ENCODE results near the gene DOK3. TPM values are rescaled to one million over a fixed set of nuclear protein-coding genes. Genes with fewer than 3 reads are reported as not detected.
A peak's percentile ranks its signal among the peaks of the same experiment; 100 is the strongest.

Gene DOK3
- total and polyA plus RNA-seq, 2 of the 13 experiments (the other 11 are each of a cell fraction or from before 2014, with no cell fraction given) = 1.4 to 1.5 TPM

- no peak for TF ChIP-seq LRRFIP1 (CRISPR knock-in tag; conservative IDR thresholded peaks at IDR 0.05)
- TF ChIP-seq ZFP37 (CRISPR knock-in tag; IDR thresholded peaks at IDR 0.05; ENCODE audit: borderline replicate concordance) = no peak
- TF ChIP-seq ARID3A (IDR thresholded peaks at IDR 0.05; ENCODE audit: low read depth, low read length) = no peak
- TF ChIP-seq ZNF724P (CRISPR knock-in tag; IDR thresholded peaks at IDR 0.05; ENCODE audit: borderline replicate concordance) = 0 out of 2 replicates have a peak, but pooled peaks have one; percentile 23
- peak in 1 of 2 experiments; percentile 35; a peak in 2 of 4 replicates for TF ChIP-seq POLR2A (IDR thresholded peaks at IDR 0.05; ENCODE audit: insufficient read depth in 1 of 2, low read depth in 2 of 2, low read length in 2 of 2)
- no peak for TF ChIP-seq ZNF33A (CRISPR knock-in tag; IDR thresholded peaks at IDR 0.05; ENCODE audit: borderline replicate concordance)
- no peak for TF ChIP-seq TP53 (CRISPR knock-in tag; conservative IDR thresholded peaks at IDR 0.05)
- peak; percentile 82; the same call in 1 of the 2 replicates for TF ChIP-seq SP5 (CRISPR knock-in tag; IDR thresholded peaks at IDR 0.05; ENCODE audit: borderline replicate concordance, low read depth)
- TF ChIP-seq MYNN (CRISPR knock-in tag; IDR thresholded peaks at IDR 0.05; ENCODE audit: low read depth) = no peak
- TF ChIP-seq ELF3 (CRISPR knock-in tag; IDR thresholded peaks at IDR 0.05) = peak; percentile 67
- TF ChIP-seq CBX5 (CRISPR knock-in tag; IDR thresholded peaks at IDR 0.05; ENCODE audit: borderline replicate concordance) = no peak
- TF ChIP-seq RFX1 (IDR thresholded peaks at IDR 0.05) = no peak
- no peak for TF ChIP-seq SNAPC4 (CRISPR knock-in tag; IDR thresholded peaks at IDR 0.05)
- no peak for TF ChIP-seq SATB2 (CRISPR knock-in tag; IDR thresholded peaks at IDR 0.05)
- peak; percentile 78 for TF ChIP-seq ZSCAN31 (CRISPR knock-in tag; IDR thresholded peaks at IDR 0.05; ENCODE audit: low read depth)
- TF ChIP-seq ZNF367 (CRISPR knock-in tag; IDR thresholded peaks at IDR 0.05; ENCODE audit: borderline replicate concordance) = no peak
- TF ChIP-seq ZNF703 (CRISPR knock-in tag; IDR thresholded peaks at IDR 0.05; ENCODE audit: borderline replicate concordance) = no peak; the same call in 1 of the 2 replicates
- no peak for TF ChIP-seq SNAPC5 (CRISPR knock-in tag; IDR thresholded peaks at IDR 0.05; ENCODE audit: borderline replicate concordance)
- TF ChIP-seq TEAD3 (CRISPR knock-in tag; optimal IDR thresholded peaks at IDR 0.05; ENCODE audit: borderline replicate concordance) = no peak
- no peak for TF ChIP-seq GMEB2 (CRISPR knock-in tag; IDR thresholded peaks at IDR 0.05; ENCODE audit: low read depth)
Observed at GRCh38 chr5:177455036-177455660, 54.5 kb downstream of the DOK3 start (continued).
